Loucy (cell line): ENCODE results near the gene DPF3.

Experiments used
- H2AFZ ChIP-seq: fragments of 200-600 bp; sonication (generic); 2 replicates; pipeline ENCODE4 v1.6.0; 2016; ENCODE audit warnings: antibody characterized with exemption, mild to moderate bottlenecking, low read length, moderate library complexity
- H3F3A ChIP-seq: fragments of 200-600 bp; 2 replicates; pipeline ENCODE4 v1.6.0; 2016; ENCODE audit warnings: antibody characterized with exemption, low read depth, mild to moderate bottlenecking
- H3K27me3 ChIP-seq: fragments of 200-600 bp; sonication (generic); 2 replicates; pipeline ENCODE4 v1.6.1; 2014; ENCODE audit warnings: low read length, mild to moderate bottlenecking; ENCODE audit not compliant: insufficient read depth, poor library complexity, severe bottlenecking
- H3K36me3 ChIP-seq: fragments of 200-600 bp; sonication (generic); 2 replicates; pipeline ENCODE4 v1.6.1; 2016; ENCODE audit warnings: low read length; ENCODE audit not compliant: insufficient read depth
- H3K4me1 ChIP-seq: fragments of 200-600 bp; sonication (generic); 2 replicates; pipeline ENCODE4 v1.5.1; 2014; ENCODE audit warnings: low read length, mild to moderate bottlenecking; ENCODE audit not compliant: insufficient read depth, poor library complexity, severe bottlenecking
- H3K4me2 ChIP-seq: fragments of 200-600 bp; sonication (generic); 2 replicates; pipeline ENCODE4 v1.6.0; 2014; ENCODE audit warnings: antibody characterized with exemption, low read length, low read depth, mild to moderate bottlenecking; ENCODE audit not compliant: poor library complexity, severe bottlenecking
- H3K4me3 ChIP-seq: fragments of 200-600 bp; sonication (generic); 2 replicates; pipeline ENCODE4 v1.5.1; 2014; ENCODE audit warnings: low read length, mild to moderate bottlenecking, mixed read lengths; ENCODE audit not compliant: poor library complexity, severe bottlenecking
- H3K79me2 ChIP-seq: fragments of 200-600 bp; sonication (generic); 2 replicates; pipeline ENCODE4 v1.6.1; 2014; ENCODE audit warnings: low read length; ENCODE audit not compliant: insufficient read depth
- H3K9ac ChIP-seq: fragments of 200-600 bp; sonication (generic); 2 replicates; pipeline ENCODE4 v1.6.0; 2014; ENCODE audit warnings: mild to moderate bottlenecking, low read depth, low read length, moderate library complexity; ENCODE audit not compliant: poor library complexity, severe bottlenecking
- H3K9me2 ChIP-seq: fragments of 200-600 bp; sonication (generic); replicated peaks from 2 replicates; pipeline ENCODE4 v1.6.1; 2016; ENCODE audit warnings: low read depth, low read length, mixed read lengths
- H3K9me3 ChIP-seq: fragments of 200-600 bp; sonication (generic); 2 replicates; pipeline ENCODE4 v1.6.1; 2014; ENCODE audit warnings: mild to moderate bottlenecking, antibody characterized with exemption, low read length, low read depth; ENCODE audit not compliant: insufficient read depth
- H4K20me1 ChIP-seq: fragments of 200-600 bp; sonication (generic); 2 replicates; pipeline ENCODE4 v1.6.0; 2014; ENCODE audit warnings: antibody characterized with exemption, low read length, mild to moderate bottlenecking; ENCODE audit not compliant: insufficient read depth, poor library complexity, severe bottlenecking
- EZH2phosphoT487 ChIP-seq: fragments of 200-600 bp; IDR thresholded peaks from 2 replicates; pipeline ENCODE4 v1.6.1; 2018; ENCODE audit warnings: antibody characterized with exemption, mild to moderate bottlenecking, moderate library complexity, borderline replicate concordance
- TF ChIP-seq, protein P1 (sequence below): fragments of 200-600 bp; sonication (generic); conservative IDR thresholded peaks from 2 replicates; pipeline ENCODE4 v1.5.1; 2014; ENCODE audit warnings: mild to moderate bottlenecking, antibody characterized with exemption, low read length

DPF3 gene

DNA sequence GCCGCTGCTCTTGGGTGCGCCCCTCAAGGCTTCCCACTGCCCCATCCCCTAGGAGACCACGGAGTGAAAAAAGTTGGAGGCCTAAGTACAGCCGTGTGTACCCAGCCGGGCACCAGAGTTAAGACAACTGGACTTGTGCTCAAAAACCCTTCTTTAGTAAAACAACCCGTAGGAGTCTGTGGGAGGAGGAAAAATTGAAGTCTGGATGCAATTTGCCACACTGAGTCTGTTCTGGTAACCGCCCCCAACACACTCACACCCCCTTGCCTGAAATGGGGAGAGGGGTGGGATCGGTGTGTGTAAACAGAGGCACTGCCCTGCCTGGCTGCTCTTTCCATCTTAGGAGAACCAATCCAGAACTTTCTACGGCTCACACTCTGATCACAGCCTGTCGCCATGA is 41.7 kb downstream of the DPF3 start:
- peak overlapping the region; percentile 73 for H3K4me2 ChIP-seq
- H3K36me3 ChIP-seq, result peaks cover 23% of the 10 kb centered on the region; the same call in 1 of the 2 replicates
- 0 out of 2 replicates have a peak, but pooled peaks cover 4% of the 10 kb centered on the region for H3F3A ChIP-seq
- H3K79me2 ChIP-seq, result peaks cover 100% of the 10 kb centered on the region
- no peaks in the 10 kb centered on the region for H3K27me3 ChIP-seq
- H3K9me3 ChIP-seq, result no peaks in the 10 kb centered on the region
- H3K9ac ChIP-seq, result peak overlapping the region; percentile 28
- TF ChIP-seq, protein P1, sequence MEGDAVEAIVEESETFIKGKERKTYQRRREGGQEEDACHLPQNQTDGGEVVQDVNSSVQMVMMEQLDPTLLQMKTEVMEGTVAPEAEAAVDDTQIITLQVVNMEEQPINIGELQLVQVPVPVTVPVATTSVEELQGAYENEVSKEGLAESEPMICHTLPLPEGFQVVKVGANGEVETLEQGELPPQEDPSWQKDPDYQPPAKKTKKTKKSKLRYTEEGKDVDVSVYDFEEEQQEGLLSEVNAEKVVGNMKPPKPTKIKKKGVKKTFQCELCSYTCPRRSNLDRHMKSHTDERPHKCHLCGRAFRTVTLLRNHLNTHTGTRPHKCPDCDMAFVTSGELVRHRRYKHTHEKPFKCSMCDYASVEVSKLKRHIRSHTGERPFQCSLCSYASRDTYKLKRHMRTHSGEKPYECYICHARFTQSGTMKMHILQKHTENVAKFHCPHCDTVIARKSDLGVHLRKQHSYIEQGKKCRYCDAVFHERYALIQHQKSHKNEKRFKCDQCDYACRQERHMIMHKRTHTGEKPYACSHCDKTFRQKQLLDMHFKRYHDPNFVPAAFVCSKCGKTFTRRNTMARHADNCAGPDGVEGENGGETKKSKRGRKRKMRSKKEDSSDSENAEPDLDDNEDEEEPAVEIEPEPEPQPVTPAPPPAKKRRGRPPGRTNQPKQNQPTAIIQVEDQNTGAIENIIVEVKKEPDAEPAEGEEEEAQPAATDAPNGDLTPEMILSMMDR, result no peak
- no peak for TF ChIP-seq EZH2phosphoT487
- peaks cover 73% of the 10 kb centered on the region for H3K4me1 ChIP-seq
- peaks cover 31% of the 10 kb centered on the region for H4K20me1 ChIP-seq
- no peak overlapping the region for H2AFZ ChIP-seq
- H3K4me3 ChIP-seq, result peak overlapping the region; percentile 50
- no peaks in the 10 kb centered on the region for H3K9me2 ChIP-seq

DNA sequence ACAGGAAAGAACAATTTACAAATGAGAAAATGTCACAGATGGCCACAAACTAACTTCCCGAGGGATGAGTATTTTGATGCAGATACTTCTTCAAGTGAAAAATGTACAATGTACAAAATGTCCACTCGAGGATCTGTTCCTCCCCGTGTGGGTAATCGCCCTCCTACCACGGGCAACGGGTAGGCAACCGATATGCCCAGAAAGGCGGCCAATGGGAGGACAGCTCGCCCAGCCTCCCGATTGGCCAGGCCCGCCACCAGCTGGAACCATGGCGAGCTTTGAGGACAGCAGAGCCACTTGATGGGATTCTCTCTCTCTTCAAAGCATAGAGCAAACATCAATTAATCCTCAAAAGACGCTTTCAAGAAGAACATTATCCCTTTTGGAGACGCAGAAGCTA is 42.3 kb downstream of the DPF3 start:
- TF ChIP-seq, protein P1, result no peak
- TF ChIP-seq EZH2phosphoT487, result no peak
- Histone ChIP-seq H3K4me2 (peak overlapping the region; percentile 73), H3K9ac (peak overlapping the region; percentile 28), H4K20me1 (peaks cover 26% of the 10 kb centered on the region), H3K4me3 (peak overlapping the region; percentile 50), H3K27me3 (no peaks in the 10 kb centered on the region), H2AFZ (no peak overlapping the region), H3K9me3 (no peaks in the 10 kb centered on the region), H3K36me3 (peaks cover 29% of the 10 kb centered on the region; the same call in 1 of the 2 replicates), H3K9me2 (no peaks in the 10 kb centered on the region), H3K79me2 (peaks cover 100% of the 10 kb centered on the region), H3K4me1 (peaks cover 67% of the 10 kb centered on the region), H3F3A (0 out of 2 replicates have a peak, but pooled peaks cover 4% of the 10 kb centered on the region)

DNA sequence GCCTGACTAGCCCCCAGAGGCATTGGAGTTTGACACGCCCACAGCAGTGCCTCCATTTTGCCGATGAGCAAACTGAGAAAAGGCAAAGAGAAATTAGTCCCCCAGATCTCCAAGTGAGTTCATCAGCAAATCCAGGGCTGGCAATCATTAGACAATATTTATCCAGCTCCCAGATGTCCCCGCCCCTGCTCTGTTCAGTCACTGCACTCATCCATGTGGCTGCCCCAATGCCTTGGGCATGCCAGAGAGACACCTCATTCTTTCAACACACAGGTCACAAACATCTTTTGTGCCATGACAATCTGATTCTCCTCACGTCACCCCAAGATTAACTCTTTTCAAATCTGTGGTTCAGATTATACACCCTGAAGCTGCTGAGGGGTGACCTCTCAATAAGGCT is 43.5 kb downstream of the DPF3 start:
- no peaks in the 10 kb centered on the region for H3K9me2 ChIP-seq
- H3K36me3 ChIP-seq, result peaks cover 33% of the 10 kb centered on the region; the same call in 1 of the 2 replicates
- H3K4me2 ChIP-seq, result peak overlapping the region; percentile 73

More for the DNA sequence above, 43.5 kb downstream of the DPF3 start:
- Histone ChIP-seq H3K79me2 (peaks cover 95% of the 10 kb centered on the region), H3K27me3 (no peaks in the 10 kb centered on the region), H3K4me1 (peaks cover 54% of the 10 kb centered on the region), H3K9me3 (no peaks in the 10 kb centered on the region), H3K9ac (no peak overlapping the region), H2AFZ (no peak overlapping the region), H3F3A (0 out of 2 replicates have a peak, but pooled peaks cover 4% of the 10 kb centered on the region), H3K4me3 (no peak overlapping the region), H4K20me1 (peaks cover 23% of the 10 kb centered on the region)
- TF ChIP-seq EZH2phosphoT487, result no peak
- TF ChIP-seq, protein P1, result no peak
